Measurements from ENCODE around the gene DYDC2.

- TF ChIP-seq CTCF (IDR thresholded peaks at IDR 0.05 in 4 of 5, conservative IDR thresholded peaks at IDR 0.05 in 1 of 5) (no peak), POLR2A (IDR thresholded peaks at IDR 0.05) (no peak)
Measured at GRCh38 chr10:80323311-80323710, 33.3 kb upstream of the DYDC2 start.

All from gastrocnemius medialis (tissue), 4 donors.